T-helper 17 cell (primary cell): ENCODE data around the gene DNAH3. TPM values are rescaled to one million over a fixed set of nuclear protein-coding genes. Genes with fewer than 3 reads are reported as not detected.
"Not testable (repeated sequence)": the region's sequence is repeated elsewhere in the genome, so short reads cannot be mapped to it uniquely, and the experiment has no call there.

Experiments used
- ATAC-seq: fragments of 150-1000 bp; cut with Tn5 transposase; 2 replicates; pipeline ENCODE4 v1.10.0; 2021; ENCODE audit warnings: mild to moderate bottlenecking, moderate library complexity
- DNase-seq, 3 donors: peaks; one replicate each; pipeline versions ENCODE4 v3.0.0 to v3.0.0-alpha.2; 2020 to 2021
- H3K9me3 ChIP-seq: one replicate; pipeline ENCODE4 v1.7.0; 2013; ENCODE audit warnings: low read length, mild to moderate bottlenecking; ENCODE audit not compliant: control insufficient read depth, poor library complexity, severe bottlenecking
- H3K27ac Mint-ChIP-seq: one replicate; pipeline ENCODE4 v1.8.0; 2022; ENCODE audit warnings: mild to moderate bottlenecking, moderate library complexity, mixed read lengths
- H3K27me3 Mint-ChIP-seq: one replicate; pipeline ENCODE4 v1.8.0; 2022; ENCODE audit warnings: mixed read lengths
- H3K36me3 Mint-ChIP-seq: one replicate; pipeline ENCODE4 v1.8.0; 2022; ENCODE audit warnings: low read depth, mixed read lengths
- H3K4me1 Mint-ChIP-seq: one replicate; pipeline ENCODE4 v1.8.0; 2022; ENCODE audit warnings: mild to moderate bottlenecking, mixed read lengths
- H3K4me3 Mint-ChIP-seq: one replicate; pipeline ENCODE4 v1.8.0; 2022; ENCODE audit warnings: mild to moderate bottlenecking, moderate library complexity, mixed read lengths
- total RNA-seq, 4 donors: library from RNA in 2 of 4; stranded (reverse) in 2 of 4; gene quantifications; one replicate each; pipeline ENCODE4 v1.2.3 and lab custom pipeline; 2022 to 2026

DNAH3 gene
- total RNA-seq, 2 donors from 2014 or later = 0.10 TPM; not detected in 1

DNA sequence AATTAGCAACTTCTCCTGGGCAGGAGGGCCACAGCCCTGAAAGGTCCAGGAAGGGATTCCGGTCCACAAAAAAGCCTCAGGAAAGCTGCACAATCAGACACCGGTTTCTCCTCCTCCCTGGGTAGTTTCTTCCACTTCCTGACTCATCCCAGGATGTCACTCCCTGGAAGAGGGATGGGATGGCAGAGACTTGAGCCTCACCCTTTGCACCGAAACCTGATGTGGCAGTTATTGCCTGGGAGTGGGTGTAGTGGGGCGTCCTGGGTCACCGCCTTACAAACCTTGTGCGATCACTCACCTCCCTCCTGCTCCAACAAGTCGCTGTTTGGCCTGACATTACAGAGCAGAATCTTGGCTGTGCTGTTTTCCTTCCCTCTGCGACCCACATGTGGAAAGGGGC, 179.2 kb downstream of the DNAH3 start:
- DNase-seq (no peak), ATAC-seq (no peak)
- Mint-ChIP-seq H3K27me3 (peaks cover 22% of the 10 kb centered on the region), H3K36me3 (peaks cover 3% of the 10 kb centered on the region), H3K4me3 (no peak overlapping the region), H3K27ac (no peak overlapping the region), H3K4me1 (peaks cover 8% of the 10 kb centered on the region)
- no peaks in the 10 kb centered on the region for H3K9me3 ChIP-seq

DNA sequence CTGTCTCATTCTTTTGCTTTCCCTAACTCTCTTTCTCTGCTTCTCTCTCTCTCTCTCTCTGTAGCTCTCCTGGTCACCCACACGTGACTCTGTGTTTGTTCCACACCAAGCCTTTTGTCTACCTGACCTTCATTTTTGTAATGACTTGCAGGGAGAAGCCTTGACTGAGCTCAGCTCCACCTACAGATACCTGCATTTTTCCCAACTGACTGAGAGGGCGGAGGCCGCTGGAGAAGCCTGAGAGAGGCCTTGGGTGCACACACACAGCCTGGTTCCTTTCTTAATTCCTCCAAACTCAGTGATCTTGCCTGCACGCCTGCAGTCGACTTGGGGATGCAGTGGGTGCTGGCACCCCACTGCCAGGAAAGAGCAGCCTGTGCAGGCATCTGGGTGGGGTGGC, 181.3 kb downstream of the DNAH3 start:
- H3K27me3 Mint-ChIP-seq = peaks cover 14% of the 10 kb centered on the region
- peaks cover 3% of the 10 kb centered on the region for H3K36me3 Mint-ChIP-seq
- no peaks in the 10 kb centered on the region for H3K9me3 ChIP-seq
- H3K27ac Mint-ChIP-seq = no peak overlapping the region
- peaks cover 8% of the 10 kb centered on the region for H3K4me1 Mint-ChIP-seq
- DNase-seq = no peak
- H3K4me3 Mint-ChIP-seq = no peak overlapping the region
- no peak for ATAC-seq

DNA sequence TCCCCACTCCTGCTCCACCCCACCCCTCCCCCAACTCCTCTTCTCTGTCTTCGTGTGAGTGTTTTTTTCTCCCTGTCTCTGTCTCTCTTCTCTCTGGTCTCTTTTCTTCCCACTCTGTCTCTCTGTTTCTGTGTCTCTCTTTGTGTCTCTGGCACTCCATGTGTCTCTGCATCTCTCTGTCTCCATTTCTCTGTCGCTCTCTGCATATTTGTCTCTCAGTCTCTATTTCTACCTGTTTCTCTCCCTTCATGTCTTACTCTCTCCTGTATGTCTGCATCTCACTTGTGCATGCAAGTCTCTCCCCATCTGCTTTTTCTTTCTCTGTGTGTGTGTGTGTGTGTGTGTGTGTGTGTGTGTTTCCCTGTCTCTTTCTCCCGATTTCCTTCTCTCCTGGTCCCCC, 181.9 kb downstream of the DNAH3 start:
- Mint-ChIP-seq H3K4me1 (peaks cover 8% of the 10 kb centered on the region), H3K27ac (no peak overlapping the region), H3K4me3 (no peak overlapping the region), H3K36me3 (peaks cover 3% of the 10 kb centered on the region), H3K27me3 (peaks cover 14% of the 10 kb centered on the region)
- DNase-seq = no peak
- H3K9me3 ChIP-seq = no peaks in the 10 kb centered on the region
- ATAC-seq = no peak

DNA sequence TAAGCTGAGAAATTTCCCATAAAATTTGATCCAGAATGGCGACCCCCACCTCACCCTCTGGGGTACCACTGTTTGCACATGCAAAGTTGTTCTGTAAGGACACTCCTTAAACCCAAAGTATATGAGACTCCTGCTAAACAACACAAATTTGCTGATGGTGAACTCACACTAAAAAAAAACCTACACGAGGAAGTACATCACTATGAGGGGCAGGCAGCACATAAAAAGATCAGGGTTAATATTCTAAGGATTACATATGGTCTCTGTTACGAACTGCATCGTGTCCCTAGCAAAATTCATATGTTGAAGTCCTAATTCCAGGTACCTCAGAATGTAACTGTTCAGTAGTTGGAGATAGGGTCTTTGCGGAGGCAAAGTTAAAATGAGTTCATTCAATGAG, 189.7 kb downstream of the DNAH3 start:
- ATAC-seq (no peak), DNase-seq (no peak)
- Mint-ChIP-seq H3K27me3 (no peaks in the 10 kb centered on the region), H3K4me1 (peaks cover 3% of the 10 kb centered on the region), H3K4me3 (no peak overlapping the region), H3K27ac (no peak overlapping the region), H3K36me3 (peaks cover 3% of the 10 kb centered on the region)
- no peaks in the 10 kb centered on the region for H3K9me3 ChIP-seq

DNA sequence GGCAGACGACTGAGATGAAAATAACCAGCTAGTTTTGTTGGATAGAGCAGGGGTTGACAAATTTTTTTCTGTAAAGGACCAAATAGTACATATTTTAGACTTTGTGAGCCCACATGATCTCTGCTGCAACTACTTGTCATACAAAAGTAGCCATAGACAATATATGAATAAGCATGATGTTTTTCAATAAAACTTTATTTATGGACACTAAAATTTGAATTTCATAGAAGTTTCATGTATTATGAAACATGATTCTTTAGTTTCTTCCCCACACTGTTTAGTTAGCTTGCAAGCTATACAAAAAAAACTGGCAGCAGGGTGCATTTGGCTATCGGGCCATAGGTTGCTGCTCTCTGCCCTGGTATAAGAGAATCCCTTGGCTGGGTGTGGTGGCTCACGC, 193.5 kb downstream of the DNAH3 start:
- DNase-seq (no peak), ATAC-seq (no peak)
- Mint-ChIP-seq H3K27ac (no peak overlapping the region), H3K27me3 (no peaks in the 10 kb centered on the region), H3K4me1 (peaks cover 3% of the 10 kb centered on the region), H3K36me3 (peaks cover 3% of the 10 kb centered on the region), H3K4me3 (no peak overlapping the region)
- H3K9me3 ChIP-seq = no peaks in the 10 kb centered on the region

DNA sequence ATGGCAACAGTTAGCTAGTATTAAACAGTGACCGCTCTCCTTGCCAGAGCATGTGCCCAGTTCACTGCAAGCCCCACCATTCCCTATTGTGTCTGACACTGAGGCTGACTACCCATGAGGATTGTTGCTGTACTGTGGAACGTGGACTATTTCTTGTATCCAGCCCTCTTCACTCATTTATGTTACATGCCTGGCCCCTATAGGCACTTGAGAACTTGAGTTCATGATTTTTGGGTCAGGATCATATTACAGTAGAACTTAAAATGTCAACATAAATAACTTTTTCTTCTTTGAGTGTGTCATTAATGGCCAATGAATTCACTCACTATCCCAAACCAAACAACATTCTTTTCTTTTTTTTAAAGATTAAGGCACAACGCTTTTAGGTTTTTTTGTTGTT, 194.3 kb downstream of the DNAH3 start:
- ATAC-seq = no peak

DNA sequence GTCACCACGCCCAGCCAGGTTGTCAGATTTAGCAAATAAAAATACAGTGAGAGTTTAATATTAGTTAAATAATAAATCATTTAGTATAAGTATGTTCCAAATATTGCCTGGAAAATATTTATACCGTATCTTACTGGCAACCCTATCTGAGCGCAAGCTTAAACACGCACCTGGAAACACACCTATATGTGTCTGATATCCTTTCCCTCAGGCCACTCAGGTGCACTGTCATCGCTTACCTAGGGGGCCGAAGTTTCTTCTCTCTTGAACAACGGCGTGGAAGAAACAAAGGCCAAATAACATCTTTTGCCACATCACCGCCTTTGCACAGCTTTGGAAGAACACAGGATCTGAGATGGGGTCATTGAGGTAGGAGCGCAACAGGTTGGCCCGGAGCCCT, 196.1 kb downstream of the DNAH3 start:
- H3K4me3 Mint-ChIP-seq = no peak overlapping the region
- ATAC-seq = no peak
- no peaks in the 10 kb centered on the region for H3K9me3 ChIP-seq

More for the DNA sequence above, 194.3 kb downstream of the DNAH3 start:
- peaks cover 2% of the 10 kb centered on the region for H3K27me3 Mint-ChIP-seq
- no peaks in the 10 kb centered on the region for H3K9me3 ChIP-seq
- peaks cover 3% of the 10 kb centered on the region for H3K36me3 Mint-ChIP-seq
- DNase-seq = no peak
- H3K4me3 Mint-ChIP-seq = no peak overlapping the region
- H3K4me1 Mint-ChIP-seq = peaks cover 3% of the 10 kb centered on the region
- no peak overlapping the region for H3K27ac Mint-ChIP-seq

DNA sequence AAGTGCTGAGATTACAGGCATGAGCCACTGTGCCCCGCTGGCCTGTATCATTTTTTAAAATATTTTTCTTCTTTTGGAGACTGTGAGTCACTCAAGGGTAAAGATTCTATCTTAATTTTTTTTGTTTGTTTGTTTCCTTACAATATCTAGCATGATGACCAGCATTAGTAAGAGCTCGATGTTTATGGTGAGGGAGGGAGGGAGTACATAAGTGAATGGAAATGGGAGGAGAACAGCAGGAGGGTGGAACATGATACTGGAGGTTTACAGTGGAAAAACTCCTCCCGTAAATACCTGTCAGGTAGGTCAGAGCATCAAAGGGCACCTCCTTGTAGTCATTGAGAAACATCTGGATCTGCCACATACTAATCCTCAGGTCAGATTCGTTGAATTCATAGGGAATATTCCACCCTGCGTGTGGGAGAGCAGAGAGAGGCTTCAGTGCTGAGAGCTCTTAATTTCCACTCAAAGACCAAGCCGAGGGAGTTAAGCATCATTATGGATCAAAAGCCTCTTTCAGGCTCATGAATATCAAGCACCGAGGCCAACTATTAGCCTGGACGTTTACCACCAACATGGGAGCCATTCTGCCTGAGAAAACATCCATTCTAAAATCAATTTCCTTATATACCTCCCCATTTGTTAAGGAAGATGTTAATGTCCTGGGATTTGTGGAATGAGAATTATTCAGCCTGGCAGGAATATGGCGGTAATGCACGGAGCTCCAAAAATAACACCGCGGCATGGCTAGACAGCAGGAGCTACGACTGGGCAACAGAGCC, 198.3 kb downstream of the DNAH3 start:
- no peak for DNase-seq

More for the DNA sequence above, 196.1 kb downstream of the DNAH3 start:
- Mint-ChIP-seq H3K36me3 (peaks cover 3% of the 10 kb centered on the region), H3K4me1 (peaks cover 3% of the 10 kb centered on the region), H3K27ac (no peak overlapping the region), H3K27me3 (peaks cover 15% of the 10 kb centered on the region)
- no peak for DNase-seq

DNA sequence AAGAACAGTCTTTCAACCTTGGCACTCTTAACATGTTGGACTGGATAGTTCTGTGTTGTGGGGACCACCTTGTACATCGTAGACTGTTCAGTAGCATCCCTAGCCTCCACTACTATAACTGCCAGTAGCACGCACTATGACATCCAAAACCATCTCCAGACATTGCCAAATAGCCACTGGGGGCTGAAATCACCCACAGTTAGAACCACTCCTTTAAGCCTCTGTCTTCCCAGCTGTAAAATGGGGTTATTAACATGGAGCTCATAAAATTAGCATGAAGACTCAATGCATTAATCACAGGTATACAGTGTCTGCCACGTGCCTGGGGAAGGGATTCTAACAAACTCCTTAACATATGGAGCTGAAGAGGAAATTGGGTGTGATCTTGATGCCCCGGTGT, 200.4 kb downstream of the DNAH3 start:
- no peaks in the 10 kb centered on the region for H3K9me3 ChIP-seq
- H3K27me3 Mint-ChIP-seq = peaks cover 15% of the 10 kb centered on the region
- H3K4me3 Mint-ChIP-seq = no peak overlapping the region
- no peak for DNase-seq
- H3K4me1 Mint-ChIP-seq = peaks cover 7% of the 10 kb centered on the region
- H3K27ac Mint-ChIP-seq = no peak overlapping the region
- no peaks in the 10 kb centered on the region for H3K36me3 Mint-ChIP-seq
- ATAC-seq = no peak

More for the DNA sequence above, 198.3 kb downstream of the DNAH3 start:
- no peak for ATAC-seq
- H3K36me3 Mint-ChIP-seq = no peaks in the 10 kb centered on the region
- H3K9me3 ChIP-seq = no peaks in the 10 kb centered on the region
- peaks cover 15% of the 10 kb centered on the region for H3K27me3 Mint-ChIP-seq
- H3K4me3 Mint-ChIP-seq = no peak overlapping the region
- H3K4me1 Mint-ChIP-seq = no peaks in the 10 kb centered on the region
- H3K27ac Mint-ChIP-seq = no peak overlapping the region

DNA sequence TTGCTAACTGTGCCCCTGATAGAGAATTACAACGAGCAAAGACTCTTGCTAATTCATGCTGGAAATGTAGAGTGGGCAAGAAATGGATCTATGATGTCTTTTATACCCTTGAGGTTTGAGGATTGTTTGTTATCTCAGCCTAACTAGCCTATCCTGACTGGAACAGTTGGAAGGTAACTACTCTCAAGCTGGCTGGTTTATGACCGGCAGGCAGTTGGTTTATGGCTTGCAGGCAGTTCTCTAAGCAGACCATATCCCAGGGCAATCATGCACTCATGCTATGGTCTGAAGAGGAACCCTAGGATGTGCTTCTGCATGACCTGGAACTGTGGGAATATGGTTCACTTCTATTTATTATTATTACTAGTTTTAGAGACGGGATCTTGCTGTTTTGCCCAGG, 201.0 kb downstream of the DNAH3 start:
- DNase-seq (no peak), ATAC-seq (no peak)
- no peaks in the 10 kb centered on the region for H3K36me3 Mint-ChIP-seq
- no peak overlapping the region for H3K4me3 Mint-ChIP-seq
- H3K4me1 Mint-ChIP-seq = peaks cover 7% of the 10 kb centered on the region
- no peaks in the 10 kb centered on the region for H3K9me3 ChIP-seq
- peaks cover 15% of the 10 kb centered on the region for H3K27me3 Mint-ChIP-seq
- H3K27ac Mint-ChIP-seq = no peak overlapping the region

DNA sequence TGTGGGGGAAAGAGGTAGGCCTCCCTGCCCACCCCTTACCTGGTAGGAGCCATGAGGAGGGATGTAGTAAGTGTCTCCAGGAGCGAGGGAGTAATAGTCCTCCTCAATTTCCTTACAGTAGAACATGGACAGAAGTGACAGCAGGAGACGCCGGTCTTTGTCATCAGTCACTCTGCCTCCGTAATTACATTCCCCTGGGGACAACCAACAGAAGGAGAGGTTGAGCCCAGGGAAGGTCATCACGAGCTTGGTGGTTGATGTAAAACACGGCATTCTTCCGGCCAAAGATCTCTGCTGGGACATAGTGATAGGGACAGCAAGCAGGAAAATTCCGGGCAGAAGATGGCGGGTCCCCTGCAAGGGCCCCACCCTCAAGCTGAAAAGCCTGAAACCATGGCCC, 202.2 kb downstream of the DNAH3 start:
- H3K36me3 Mint-ChIP-seq = no peaks in the 10 kb centered on the region
- H3K4me1 Mint-ChIP-seq = peaks cover 9% of the 10 kb centered on the region
- ATAC-seq (no peak), DNase-seq (no peak)
- no peaks in the 10 kb centered on the region for H3K9me3 ChIP-seq
- H3K27me3 Mint-ChIP-seq = peaks cover 15% of the 10 kb centered on the region
- no peak overlapping the region for H3K4me3 Mint-ChIP-seq
- H3K27ac Mint-ChIP-seq = no peak overlapping the region

DNA sequence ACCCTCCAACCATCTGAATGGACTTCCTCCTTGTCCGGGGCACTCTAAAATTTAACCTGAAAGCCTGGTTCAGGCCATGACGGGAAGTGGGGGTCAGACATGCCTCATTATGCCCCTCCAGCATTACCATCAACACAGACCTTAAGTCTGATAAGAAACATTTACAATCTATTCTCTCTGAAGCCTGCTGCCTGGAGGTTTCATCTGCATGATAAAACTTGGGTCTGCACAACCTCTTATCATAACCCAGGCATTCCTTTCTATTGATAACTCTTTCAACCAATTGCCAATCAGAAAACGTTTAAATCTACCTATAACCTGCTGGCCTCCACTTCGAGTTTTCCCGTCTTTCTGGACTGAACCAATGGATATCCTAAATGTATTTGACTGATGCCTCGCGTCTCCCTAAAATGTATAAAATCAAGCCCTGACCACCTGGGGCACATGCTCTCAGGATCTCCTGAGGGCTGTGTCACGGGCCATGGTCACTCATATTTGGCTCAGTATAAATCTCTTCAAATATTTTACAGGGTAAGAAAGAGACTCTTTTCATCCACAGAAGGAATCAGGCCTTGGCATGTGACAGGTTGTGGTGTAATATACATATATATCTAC, 204.5 kb downstream of the DNAH3 start:
- peaks cover 11% of the 10 kb centered on the region for H3K27me3 Mint-ChIP-seq
- no peaks in the 10 kb centered on the region for H3K36me3 Mint-ChIP-seq
- peak overlapping the region; percentile 81 for H3K27ac Mint-ChIP-seq
- ATAC-seq (no peak), DNase-seq (no peak)
- H3K9me3 ChIP-seq = no peaks in the 10 kb centered on the region
- no peak overlapping the region for H3K4me3 Mint-ChIP-seq
- H3K4me1 Mint-ChIP-seq = peaks cover 14% of the 10 kb centered on the region

DNA sequence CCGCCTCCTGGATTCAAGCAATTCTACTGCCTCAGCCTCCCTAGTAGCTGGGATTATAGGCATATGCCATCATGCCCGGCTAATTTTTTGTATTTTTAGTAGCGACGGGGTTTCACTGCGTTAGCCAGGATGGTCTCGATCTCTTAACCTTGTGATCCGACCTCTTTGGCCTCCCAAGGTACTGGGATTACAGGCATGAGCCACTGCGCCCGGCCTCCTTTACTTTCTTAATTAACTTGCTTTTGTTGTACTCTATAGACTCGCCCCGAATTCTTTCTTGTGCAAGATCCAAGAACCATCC, 205.1 kb downstream of the DNAH3 start:
- H3K9me3 ChIP-seq, H3K4me3 Mint-ChIP-seq, H3K27me3 Mint-ChIP-seq, DNase-seq, H3K36me3 Mint-ChIP-seq, ATAC-seq: not testable (repeated sequence)
- Mint-ChIP-seq H3K4me1 (peaks cover 14% of the 10 kb centered on the region), H3K27ac (peak overlapping the region; percentile 81)
